RWPE2 (cell line): ENCODE measurements around the gene MSN.

Experiments
- ATAC-seq: fragments of 200-7000 bp; cut with Tn5 transposase; 3 replicates; pipeline ENCODE4 v1.9.1; 2021; ENCODE audit warnings: low read depth
- DNase-seq: peaks from one replicate; pipeline ENCODE4 v3.0.0-alpha.2; 2020; ENCODE audit warnings: low spot score
- H3K27ac ChIP-seq: fragments of 450-650 bp; 2 replicates; pipeline ENCODE4 v1.5.1; 2017; ENCODE audit warnings: mild to moderate bottlenecking; ENCODE audit not compliant: poor library complexity, severe bottlenecking
- H3K27me3 ChIP-seq: fragments of 250-450 bp; sonication (Bioruptor Pico); 2 replicates; pipeline ENCODE4 v1.5.1; 2021; ENCODE audit warnings: mild to moderate bottlenecking, moderate library complexity; ENCODE audit not compliant: insufficient read depth, poor library complexity, severe bottlenecking
- H3K36me3 ChIP-seq: fragments of 250-450 bp; sonication (Bioruptor Pico); 2 replicates; pipeline ENCODE4 v1.5.1; 2020; ENCODE audit warnings: low read depth, mild to moderate bottlenecking, moderate library complexity
- H3K4me1 ChIP-seq: fragments of 250-450 bp; sonication (Bioruptor Pico); 2 replicates; pipeline ENCODE4 v1.5.1; 2021; ENCODE audit warnings: mild to moderate bottlenecking, moderate library complexity; ENCODE audit not compliant: insufficient read depth, poor library complexity, severe bottlenecking
- H3K4me3 ChIP-seq: fragments of 250-450 bp; sonication (Bioruptor Pico); 2 replicates; pipeline ENCODE4 v1.5.1; 2021; ENCODE audit warnings: mild to moderate bottlenecking, moderate library complexity; ENCODE audit not compliant: severe bottlenecking
- H3K9me3 ChIP-seq: fragments of 250-450 bp; sonication (Bioruptor Pico); 2 replicates; pipeline ENCODE4 v1.5.1; 2021; ENCODE audit warnings: mild to moderate bottlenecking, moderate library complexity; ENCODE audit not compliant: severe bottlenecking
- CTCF ChIP-seq: fragments of 450-650 bp; IDR thresholded peaks from one replicate; pipeline ENCODE4 v1.5.1; 2017; ENCODE audit warnings: mild to moderate bottlenecking, moderate library complexity; ENCODE audit not compliant: poor library complexity, severe bottlenecking

The MSN gene

GRCh38 chrX:65720381-65720964 is 53.0 kb downstream of the MSN start:
- no peaks in the 10 kb centered on the region for H3K9me3 ChIP-seq
- ATAC-seq (no peak), DNase-seq (no peak)
- TF ChIP-seq CTCF, result no peak
- H3K27me3 ChIP-seq, result no peaks in the 10 kb centered on the region
- peaks cover 38% of the 10 kb centered on the region for H3K36me3 ChIP-seq
- no peaks in the 10 kb centered on the region for H3K4me1 ChIP-seq
- H3K27ac ChIP-seq, result no peak overlapping the region
- H3K4me3 ChIP-seq, result no peak overlapping the region

- Histone ChIP-seq H3K27ac (no peak overlapping the region), H3K4me3 (no peak overlapping the region), H3K9me3 (no peaks in the 10 kb centered on the region), H3K4me1 (no peaks in the 10 kb centered on the region), H3K27me3 (no peaks in the 10 kb centered on the region), H3K36me3 (peaks cover 39% of the 10 kb centered on the region)
- no peak for ATAC-seq
- TF ChIP-seq CTCF, result no peak
- DNase-seq, result no peak
Measured at GRCh38 chrX:65723706-65724105, 56.3 kb downstream of the MSN start.

- TF ChIP-seq CTCF, result no peak
- Histone ChIP-seq H3K9me3 (no peaks in the 10 kb centered on the region), H3K27me3 (no peaks in the 10 kb centered on the region), H3K4me3 (no peak overlapping the region), H3K4me1 (no peaks in the 10 kb centered on the region), H3K27ac (no peak overlapping the region), H3K36me3 (peaks cover 57% of the 10 kb centered on the region)
- ATAC-seq (no peak), DNase-seq (no peak)
Measured at GRCh38 chrX:65726715-65727114, 59.3 kb downstream of the MSN start.

GRCh38 chrX:65731684-65732289 is 64.3 kb downstream of the MSN start:
- H3K36me3 ChIP-seq, result peaks cover 87% of the 10 kb centered on the region

More at GRCh38 chrX:65731684-65732289, 64.3 kb downstream of the MSN start:
- ATAC-seq (no peak), DNase-seq (no peak)
- no peaks in the 10 kb centered on the region for H3K9me3 ChIP-seq
- TF ChIP-seq CTCF, result no peak
- H3K27ac ChIP-seq, result no peak overlapping the region
- no peaks in the 10 kb centered on the region for H3K27me3 ChIP-seq
- no peaks in the 10 kb centered on the region for H3K4me1 ChIP-seq
- no peak overlapping the region for H3K4me3 ChIP-seq
